ENCODE data around the gene DROSHA.

DROSHA gene

GRCh38 chr5:31385774-31386537, 145.9 kb downstream of the DROSHA start:
- CTCF ChIA-PET: no interaction called here
- TF ChIP-seq, protein P1, sequence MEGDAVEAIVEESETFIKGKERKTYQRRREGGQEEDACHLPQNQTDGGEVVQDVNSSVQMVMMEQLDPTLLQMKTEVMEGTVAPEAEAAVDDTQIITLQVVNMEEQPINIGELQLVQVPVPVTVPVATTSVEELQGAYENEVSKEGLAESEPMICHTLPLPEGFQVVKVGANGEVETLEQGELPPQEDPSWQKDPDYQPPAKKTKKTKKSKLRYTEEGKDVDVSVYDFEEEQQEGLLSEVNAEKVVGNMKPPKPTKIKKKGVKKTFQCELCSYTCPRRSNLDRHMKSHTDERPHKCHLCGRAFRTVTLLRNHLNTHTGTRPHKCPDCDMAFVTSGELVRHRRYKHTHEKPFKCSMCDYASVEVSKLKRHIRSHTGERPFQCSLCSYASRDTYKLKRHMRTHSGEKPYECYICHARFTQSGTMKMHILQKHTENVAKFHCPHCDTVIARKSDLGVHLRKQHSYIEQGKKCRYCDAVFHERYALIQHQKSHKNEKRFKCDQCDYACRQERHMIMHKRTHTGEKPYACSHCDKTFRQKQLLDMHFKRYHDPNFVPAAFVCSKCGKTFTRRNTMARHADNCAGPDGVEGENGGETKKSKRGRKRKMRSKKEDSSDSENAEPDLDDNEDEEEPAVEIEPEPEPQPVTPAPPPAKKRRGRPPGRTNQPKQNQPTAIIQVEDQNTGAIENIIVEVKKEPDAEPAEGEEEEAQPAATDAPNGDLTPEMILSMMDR (IDR thresholded peaks at IDR 0.05; ENCODE audit: control extremely low read depth, extremely low read depth, low read depth, missing control alignments): no peak
- no peak for DNase-seq (ENCODE audit: extremely low spot score)
- POLR2A ChIA-PET: no interaction called here

DNA sequence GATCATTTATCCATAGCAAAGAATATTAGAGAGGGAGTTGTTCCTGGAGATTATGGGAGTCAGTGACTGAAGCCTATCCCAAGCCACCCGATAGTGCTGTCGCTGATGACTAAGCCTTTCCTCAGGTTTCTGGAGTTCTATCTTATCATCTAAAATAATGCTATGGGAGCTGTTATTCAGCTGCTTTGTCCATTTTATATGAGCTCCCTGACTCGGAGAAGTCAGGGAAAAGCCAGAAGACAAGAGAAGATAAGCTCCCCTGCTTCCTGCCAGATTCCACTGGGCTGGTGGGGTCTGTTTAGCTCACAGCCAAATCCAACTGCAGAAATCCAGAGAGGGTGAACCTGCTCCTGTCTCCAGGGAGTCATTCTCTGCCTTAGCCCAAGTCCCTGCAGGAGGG, 148.2 kb downstream of the DROSHA start:
- no peak for DNase-seq (ENCODE audit: extremely low spot score)
- TF ChIP-seq, protein P1 (IDR thresholded peaks at IDR 0.05; ENCODE audit: control extremely low read depth, extremely low read depth, low read depth, missing control alignments): no peak
- ChIA-PET CTCF (no interaction called here), POLR2A (no interaction called here)

GRCh38 chr5:31382051-31382878, 149.6 kb downstream of the DROSHA start:
- ChIA-PET POLR2A (no interaction called here), CTCF (no interaction called here)
- peak; percentile 29 for DNase-seq (ENCODE audit: extremely low spot score)
- TF ChIP-seq, protein P1 (IDR thresholded peaks at IDR 0.05; ENCODE audit: control extremely low read depth, extremely low read depth, low read depth, missing control alignments): no peak

GRCh38 chr5:31381299-31381698, 150.6 kb downstream of the DROSHA start:
- no peak for DNase-seq (ENCODE audit: extremely low spot score)
- ChIA-PET CTCF (no interaction called here), POLR2A (no interaction called here)

GRCh38 chr5:31380049-31380448, 151.8 kb downstream of the DROSHA start:
- DNase-seq (ENCODE audit: extremely low spot score): no peak
- ChIA-PET CTCF (no interaction called here), POLR2A (no interaction called here)
- TF ChIP-seq, protein P1 (IDR thresholded peaks at IDR 0.05; ENCODE audit: control extremely low read depth, extremely low read depth, low read depth, missing control alignments): no peak

More at GRCh38 chr5:31381299-31381698, 150.6 kb downstream of the DROSHA start:
- TF ChIP-seq, protein P1 (IDR thresholded peaks at IDR 0.05; ENCODE audit: control extremely low read depth, extremely low read depth, low read depth, missing control alignments): no peak

DNA sequence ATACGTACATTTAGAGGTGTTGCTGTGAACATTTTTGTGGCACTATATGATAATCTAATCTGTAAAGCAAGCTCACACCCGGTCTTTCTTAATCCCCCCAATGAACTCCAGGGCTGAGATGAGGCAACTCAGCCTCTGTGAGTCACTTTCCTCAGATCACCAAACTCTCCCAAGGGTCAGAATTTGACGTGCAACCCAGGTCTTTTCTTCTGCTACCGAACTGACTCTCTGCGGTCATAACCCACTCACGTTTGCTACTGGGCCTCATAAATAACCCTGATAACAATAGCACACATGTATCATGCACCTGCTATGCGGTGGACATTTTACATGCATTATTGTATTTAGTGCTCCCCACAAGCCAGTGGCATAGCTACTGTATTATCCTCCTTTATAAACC, 153.1 kb downstream of the DROSHA start:
- DNase-seq (ENCODE audit: extremely low spot score): no peak
- ChIA-PET POLR2A (no interaction called here), CTCF (no interaction called here)
- TF ChIP-seq, protein P1 (IDR thresholded peaks at IDR 0.05; ENCODE audit: control extremely low read depth, extremely low read depth, low read depth, missing control alignments): no peak
